ENCODE results near the gene PHLDA1. TPM values are rescaled to one million over a fixed set of nuclear protein-coding genes. Genes with fewer than 3 reads are reported as not detected.
A peak's percentile ranks its signal among the peaks of the same experiment; 100 is the strongest.

PHLDA1 gene
- total RNA-seq: 10 to 100 TPM; 14.5 to 56.1 (median 28.5) TPM

GRCh38 chr12:76031414-76032042, at the start of gene PHLDA1:
Gene PHLDA1, minus strand, starts transcription at chr12:76031776.
- ATAC-seq (ENCODE audit: low FRiP score) (peak; percentile 91), DNase-seq (ENCODE audit: low spot score) (peak; percentile 60)
- peak in 1 of 3 donors; percentile 50 for TF ChIP-seq CTCF (IDR thresholded peaks at IDR 0.05)

GRCh38 chr12:76080729-76081415, 49.3 kb upstream of the PHLDA1 start:
- ATAC-seq (ENCODE audit: low FRiP score) (no peak), DNase-seq (ENCODE audit: low spot score) (no peak)
- no peak for TF ChIP-seq CTCF (IDR thresholded peaks at IDR 0.05)

GRCh38 chr12:76080017-76080728, 48.6 kb upstream of the PHLDA1 start:
- no peak for TF ChIP-seq CTCF (IDR thresholded peaks at IDR 0.05)
- ATAC-seq (ENCODE audit: low FRiP score): no peak
- DNase-seq (ENCODE audit: low spot score): no peak

GRCh38 chr12:76078748-76079147, 47.2 kb upstream of the PHLDA1 start:
- ATAC-seq (ENCODE audit: low FRiP score) (no peak), DNase-seq (ENCODE audit: low spot score) (no peak)
- no peak for TF ChIP-seq CTCF (IDR thresholded peaks at IDR 0.05)

- no peak for ATAC-seq (ENCODE audit: low FRiP score)
- no peak for TF ChIP-seq CTCF (IDR thresholded peaks at IDR 0.05)
- no peak for DNase-seq (ENCODE audit: low spot score)
These were observed 43.9 kb upstream of the PHLDA1 start for GRCh38 chr12:76075448-76075847.

GRCh38 chr12:76074701-76075336, 43.2 kb upstream of the PHLDA1 start:
- TF ChIP-seq CTCF (IDR thresholded peaks at IDR 0.05): no peak
- no peak for DNase-seq (ENCODE audit: low spot score)
- no peak for ATAC-seq (ENCODE audit: low FRiP score)
